PC-3 (cell line): ENCODE measurements around the gene GLG1.

Experiments
- EZH2 ChIP-seq: fragments of 300-600 bp; sonication (generic); IDR thresholded peaks from one replicate; pipeline ENCODE4 v1.6.1; 2017; ENCODE audit warnings: antibody characterized with exemption, mild to moderate bottlenecking, low read length; ENCODE audit not compliant: unreplicated experiment
- EZH2phosphoT487 ChIP-seq: fragments of 300-600 bp; sonication (generic); IDR thresholded peaks from 2 replicates; pipeline ENCODE4 v1.6.1; 2018; ENCODE audit warnings: mild to moderate bottlenecking, antibody characterized with exemption, low read length, borderline replicate concordance
- TF ChIP-seq, protein P1 (sequence below): fragments of 300-600 bp; sonication (generic); conservative IDR thresholded peaks from 2 replicates; pipeline ENCODE4 v1.5.1; 2017; ENCODE audit warnings: antibody characterized with exemption, low read depth, mild to moderate bottlenecking, low read length

DNA sequence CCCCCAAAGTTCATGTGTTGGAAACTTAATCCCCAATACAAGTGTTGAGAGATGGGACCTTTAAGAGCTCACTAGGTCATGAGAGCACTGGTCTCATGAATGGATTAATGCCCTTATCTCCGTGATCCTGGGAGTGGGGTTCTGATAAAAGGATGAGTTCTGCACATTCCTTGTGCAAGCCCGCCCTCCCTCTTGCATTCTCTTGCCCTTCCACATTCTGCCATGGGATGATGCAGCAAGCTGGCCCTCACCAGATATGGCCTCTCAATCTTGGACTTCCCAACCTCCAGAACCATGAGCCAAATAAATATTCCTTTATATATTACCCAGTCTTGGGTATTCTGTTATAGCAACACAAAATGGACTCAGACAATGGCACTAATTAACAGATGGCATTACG lies 14.1 kb downstream of the GLG1 start:
- TF ChIP-seq, protein P1, sequence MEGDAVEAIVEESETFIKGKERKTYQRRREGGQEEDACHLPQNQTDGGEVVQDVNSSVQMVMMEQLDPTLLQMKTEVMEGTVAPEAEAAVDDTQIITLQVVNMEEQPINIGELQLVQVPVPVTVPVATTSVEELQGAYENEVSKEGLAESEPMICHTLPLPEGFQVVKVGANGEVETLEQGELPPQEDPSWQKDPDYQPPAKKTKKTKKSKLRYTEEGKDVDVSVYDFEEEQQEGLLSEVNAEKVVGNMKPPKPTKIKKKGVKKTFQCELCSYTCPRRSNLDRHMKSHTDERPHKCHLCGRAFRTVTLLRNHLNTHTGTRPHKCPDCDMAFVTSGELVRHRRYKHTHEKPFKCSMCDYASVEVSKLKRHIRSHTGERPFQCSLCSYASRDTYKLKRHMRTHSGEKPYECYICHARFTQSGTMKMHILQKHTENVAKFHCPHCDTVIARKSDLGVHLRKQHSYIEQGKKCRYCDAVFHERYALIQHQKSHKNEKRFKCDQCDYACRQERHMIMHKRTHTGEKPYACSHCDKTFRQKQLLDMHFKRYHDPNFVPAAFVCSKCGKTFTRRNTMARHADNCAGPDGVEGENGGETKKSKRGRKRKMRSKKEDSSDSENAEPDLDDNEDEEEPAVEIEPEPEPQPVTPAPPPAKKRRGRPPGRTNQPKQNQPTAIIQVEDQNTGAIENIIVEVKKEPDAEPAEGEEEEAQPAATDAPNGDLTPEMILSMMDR: no peak
- no peak for TF ChIP-seq EZH2phosphoT487
- TF ChIP-seq EZH2: no peak
